ENCODE results near the gene NKAIN1. TPM values are rescaled to one million over a fixed set of nuclear protein-coding genes. Genes with fewer than 3 reads are reported as not detected.
A peak's percentile ranks its signal among the peaks of the same experiment; 100 is the strongest.
"Not testable (repeated sequence)": the region's sequence is repeated elsewhere in the genome, so short reads cannot be mapped to it uniquely, and the experiment has no call there.

Gene NKAIN1
- total RNA-seq: under 1 TPM in 2 of 6 donors, not detected in 4; 0.13 to 0.31 TPM

GRCh38 chr1:31239653-31240241 is at the start of gene NKAIN1:
NKAIN1 (minus strand) TSS chr1:31239887; CDS start chr1:31239547, 340 bp downstream.
- H3K27ac ChIP-seq: no peak within 1 kb of the TSS
- H3K4me1 ChIP-seq: peaks cover 9 to 16% (median 12%) of the 10 kb centered on the region in 4 donors
- WGBS, 2 donors: 4 to 9% methylated on average over 4 to 19 of the region's 57 CpGs
- no peaks in the 10 kb centered on the region for H3K36me3 ChIP-seq
- TF ChIP-seq, protein P1, sequence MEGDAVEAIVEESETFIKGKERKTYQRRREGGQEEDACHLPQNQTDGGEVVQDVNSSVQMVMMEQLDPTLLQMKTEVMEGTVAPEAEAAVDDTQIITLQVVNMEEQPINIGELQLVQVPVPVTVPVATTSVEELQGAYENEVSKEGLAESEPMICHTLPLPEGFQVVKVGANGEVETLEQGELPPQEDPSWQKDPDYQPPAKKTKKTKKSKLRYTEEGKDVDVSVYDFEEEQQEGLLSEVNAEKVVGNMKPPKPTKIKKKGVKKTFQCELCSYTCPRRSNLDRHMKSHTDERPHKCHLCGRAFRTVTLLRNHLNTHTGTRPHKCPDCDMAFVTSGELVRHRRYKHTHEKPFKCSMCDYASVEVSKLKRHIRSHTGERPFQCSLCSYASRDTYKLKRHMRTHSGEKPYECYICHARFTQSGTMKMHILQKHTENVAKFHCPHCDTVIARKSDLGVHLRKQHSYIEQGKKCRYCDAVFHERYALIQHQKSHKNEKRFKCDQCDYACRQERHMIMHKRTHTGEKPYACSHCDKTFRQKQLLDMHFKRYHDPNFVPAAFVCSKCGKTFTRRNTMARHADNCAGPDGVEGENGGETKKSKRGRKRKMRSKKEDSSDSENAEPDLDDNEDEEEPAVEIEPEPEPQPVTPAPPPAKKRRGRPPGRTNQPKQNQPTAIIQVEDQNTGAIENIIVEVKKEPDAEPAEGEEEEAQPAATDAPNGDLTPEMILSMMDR (IDR thresholded peaks at IDR 0.05): no peak
- ATAC-seq (ENCODE audit: low FRiP score in 2 of 2) (peak in 1 of 2 donors; percentile 46), DNase-seq (peak in 1 of 2 donors; percentile 85)
- H3K9me3 ChIP-seq: no peaks in the 10 kb centered on the region
- H3K4me3 ChIP-seq: peak within 1 kb of the TSS in 3 of 4 donors; percentile 21 to 38 (median 30)
- H3K27me3 ChIP-seq: peaks cover 0 to 21% (median 12%) of the 10 kb centered on the region in 4 donors

DNA sequence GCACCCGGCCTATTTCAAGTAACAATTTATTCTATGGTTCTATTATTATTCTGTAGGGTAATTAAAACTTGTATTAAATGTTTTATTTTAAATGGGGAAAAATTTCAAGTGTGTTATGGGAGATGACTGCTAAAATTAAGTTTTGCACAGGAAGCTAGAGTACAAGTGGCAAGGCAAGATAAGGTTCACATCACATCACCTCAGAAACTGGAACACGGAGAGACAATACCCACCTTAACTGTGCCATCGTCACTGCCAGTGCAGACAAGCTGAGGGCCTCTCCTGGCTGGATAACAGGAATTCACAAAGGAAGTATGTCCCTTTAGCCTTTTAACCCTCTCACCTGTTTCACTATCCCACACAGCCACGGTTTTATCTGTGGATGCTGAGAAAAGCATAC is 49.3 kb upstream of the NKAIN1 start:
- WGBS, 2 donors: 52 to 56% methylated on average over 4 of the region's 4 CpGs
- H3K9me3 ChIP-seq: no peaks in the 10 kb centered on the region
- peaks cover 30 to 87% (median 66%) of the 10 kb centered on the region in 4 donors for H3K36me3 ChIP-seq
- H3K27ac ChIP-seq: no peak overlapping the region
- ATAC-seq (ENCODE audit: low FRiP score in 2 of 2) (no peak), DNase-seq (no peak)
- peaks cover 0 to under 1% (median 0%) of the 10 kb centered on the region in 4 donors for H3K4me1 ChIP-seq
- TF ChIP-seq EP300 (IDR thresholded peaks at IDR 0.05): no peak
- no peak for TF ChIP-seq POLR2A (IDR thresholded peaks at IDR 0.05)
- TF ChIP-seq, protein P1 (IDR thresholded peaks at IDR 0.05): no peak
- TF ChIP-seq POLR2AphosphoS5 (IDR thresholded peaks at IDR 0.05): no peak
- no peak overlapping the region for H3K4me3 ChIP-seq
- H3K27me3 ChIP-seq: no peaks in the 10 kb centered on the region

DNA sequence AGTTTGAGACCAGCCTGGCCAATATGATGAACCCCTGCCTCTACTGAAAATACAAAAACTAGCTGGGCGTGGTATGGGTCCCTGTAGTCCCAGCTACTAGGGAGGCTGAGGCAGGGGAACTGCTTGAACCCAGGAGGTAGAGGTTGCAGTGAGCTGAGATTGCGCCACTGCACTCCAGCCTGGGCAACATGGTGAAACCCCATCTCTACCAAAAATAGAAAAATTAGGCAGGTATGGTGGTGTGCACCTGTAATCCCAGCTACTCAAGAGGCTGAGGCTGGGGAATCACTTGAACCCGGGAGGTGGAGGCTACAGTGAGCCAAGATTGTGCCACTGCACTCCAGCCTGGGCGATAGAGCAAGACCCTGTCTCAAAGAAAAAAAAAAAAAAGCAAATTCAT is 48.1 kb upstream of the NKAIN1 start:
- H3K27ac ChIP-seq; H3K27me3 ChIP-seq; H3K4me3 ChIP-seq; H3K4me1 ChIP-seq; DNase-seq; H3K9me3 ChIP-seq; ATAC-seq (ENCODE audit: low FRiP score in 2 of 2): not testable (repeated sequence)
- WGBS, 2 donors: 94 to 97% methylated on average over 4 of the region's 4 CpGs
- peaks cover 27 to 90% (median 66%) of the 10 kb centered on the region in 4 donors for H3K36me3 ChIP-seq

GRCh38 chr1:31282426-31282825 is 42.7 kb upstream of the NKAIN1 start:
- 89 to 95% methylated on average over 9 of the region's 9 CpGs for WGBS, 2 donors
- ATAC-seq (ENCODE audit: low FRiP score in 2 of 2); H3K9me3 ChIP-seq; H3K4me3 ChIP-seq; DNase-seq; H3K27ac ChIP-seq; H3K27me3 ChIP-seq; H3K4me1 ChIP-seq: not testable (repeated sequence)
- H3K36me3 ChIP-seq: peaks cover 23 to 85% (median 54%) of the 10 kb centered on the region in 4 donors

DNA sequence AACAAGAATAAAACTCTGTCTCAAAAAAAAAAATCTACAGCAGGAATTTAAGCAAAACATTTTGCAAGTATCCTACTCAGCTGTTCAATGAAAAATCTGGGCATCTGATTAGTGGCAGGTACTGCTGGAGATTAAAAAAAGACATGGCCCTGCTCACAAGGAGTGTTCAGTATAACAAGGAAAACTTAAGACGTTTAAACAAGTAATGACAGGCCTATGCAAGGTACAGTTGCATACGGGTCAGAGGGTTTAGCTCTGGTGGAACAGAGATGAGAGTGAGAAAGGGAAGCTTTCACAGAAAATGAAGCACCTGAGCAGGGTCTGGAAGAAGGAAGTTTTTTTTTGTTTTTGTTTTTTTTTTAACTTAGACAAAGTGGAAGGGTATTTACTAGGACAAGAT is 33.9 kb upstream of the NKAIN1 start:
- TF ChIP-seq, protein P1 (IDR thresholded peaks at IDR 0.05): no peak
- TF ChIP-seq POLR2AphosphoS5 (IDR thresholded peaks at IDR 0.05): no peak
- no peak for TF ChIP-seq POLR2A (IDR thresholded peaks at IDR 0.05)
- no peak for TF ChIP-seq EP300 (IDR thresholded peaks at IDR 0.05)
- H3K27ac ChIP-seq: no peak overlapping the region
- ATAC-seq (ENCODE audit: low FRiP score in 2 of 2) (no peak), DNase-seq (no peak)
- H3K9me3 ChIP-seq: no peaks in the 10 kb centered on the region
- H3K27me3 ChIP-seq: no peaks in the 10 kb centered on the region
- no peak overlapping the region for H3K4me3 ChIP-seq
- 75 to 79% methylated on average over 2 of the region's 2 CpGs for WGBS, 2 donors
- H3K36me3 ChIP-seq: peaks cover 19 to 92% (median 47%) of the 10 kb centered on the region in 4 donors
- peaks cover 0 to 6% (median 4%) of the 10 kb centered on the region in 4 donors for H3K4me1 ChIP-seq

GRCh38 chr1:31272369-31272768 is 32.7 kb upstream of the NKAIN1 start:
- H3K4me1 ChIP-seq: peaks cover 0 to 6% (median 4%) of the 10 kb centered on the region in 4 donors
- peaks cover 18 to 92% (median 49%) of the 10 kb centered on the region in 4 donors for H3K36me3 ChIP-seq
- H3K27ac ChIP-seq: no peak overlapping the region
- 58 to 65% methylated on average over 3 of the region's 3 CpGs for WGBS, 2 donors
- no peaks in the 10 kb centered on the region for H3K27me3 ChIP-seq
- ATAC-seq (ENCODE audit: low FRiP score in 2 of 2) (no peak), DNase-seq (no peak)
- TF ChIP-seq POLR2AphosphoS5 (IDR thresholded peaks at IDR 0.05) (no peak), POLR2A (IDR thresholded peaks at IDR 0.05) (no peak), EP300 (IDR thresholded peaks at IDR 0.05) (no peak)
- TF ChIP-seq, protein P1 (IDR thresholded peaks at IDR 0.05): no peak
- no peaks in the 10 kb centered on the region for H3K9me3 ChIP-seq
- H3K4me3 ChIP-seq: no peak overlapping the region
